Hepatocyte (in vitro differentiated cells): ENCODE results near the gene B4GALT2. TPM values are rescaled to one million over a fixed set of nuclear protein-coding genes. Genes with fewer than 3 reads are reported as not detected.

Source experiments
- DNase-seq: peaks from one replicate; pipeline ENCODE4 v3.0.0-alpha.2; 2016; ENCODE audit warnings: low spot score
- H2AFZ ChIP-seq: fragments of 200-600 bp; sonication (generic); 2 replicates; pipeline ENCODE4 v1.6.0; 2016; ENCODE audit warnings: antibody characterized with exemption, mild to moderate bottlenecking
- H3K27ac ChIP-seq: fragments of 200-600 bp; sonication (generic); 2 replicates; pipeline ENCODE4 v1.5.1; 2016; ENCODE audit warnings: mild to moderate bottlenecking
- H3K27me3 ChIP-seq: fragments of 200-600 bp; sonication (generic); 2 replicates; pipeline ENCODE4 v1.6.1; 2016
- H3K36me3 ChIP-seq: fragments of 200-600 bp; sonication (generic); replicated peaks from 2 replicates; pipeline ENCODE4 v1.5.1; 2016; ENCODE audit warnings: low read depth; ENCODE audit not compliant: insufficient read depth
- H3K4me1 ChIP-seq: fragments of 200-600 bp; sonication (generic); 2 replicates; pipeline ENCODE4 v1.5.1; 2016; ENCODE audit warnings: mild to moderate bottlenecking, moderate library complexity; ENCODE audit not compliant: insufficient read depth
- H3K4me2 ChIP-seq: fragments of 200-600 bp; sonication (generic); 2 replicates; pipeline ENCODE4 v1.6.0; 2016
- H3K4me3 ChIP-seq: fragments of 200-600 bp; sonication (generic); 2 replicates; pipeline ENCODE4 v1.5.1; 2016; ENCODE audit warnings: mild to moderate bottlenecking
- H3K79me2 ChIP-seq: fragments of 200-600 bp; sonication (generic); 2 replicates; pipeline ENCODE4 v1.6.0; 2017; ENCODE audit warnings: mild to moderate bottlenecking
- H3K9me2 ChIP-seq: fragments of 200-600 bp; sonication (generic); replicated peaks from 2 replicates; pipeline ENCODE4 v1.6.0; 2017; ENCODE audit warnings: mild to moderate bottlenecking; ENCODE audit not compliant: insufficient read depth
- H3K9me3 ChIP-seq: fragments of 200-600 bp; sonication (generic); 2 replicates; pipeline ENCODE4 v1.5.1; 2016; ENCODE audit warnings: low read depth, mild to moderate bottlenecking
- H4K20me1 ChIP-seq: fragments of 200-600 bp; sonication (generic); 2 replicates; pipeline ENCODE4 v1.6.0; 2016; ENCODE audit warnings: mild to moderate bottlenecking; ENCODE audit not compliant: insufficient read depth, poor library complexity, severe bottlenecking
- CTCF ChIP-seq: fragments of 200-600 bp; sonication (generic); IDR thresholded peaks from 2 replicates; pipeline ENCODE4 v1.5.1; 2016; ENCODE audit warnings: antibody characterized with exemption, mild to moderate bottlenecking; ENCODE audit not compliant: poor library complexity
- EZH2 ChIP-seq: fragments of 200-600 bp; sonication (generic); IDR thresholded peaks from 2 replicates; pipeline ENCODE4 v1.6.1; 2016; ENCODE audit warnings: antibody characterized with exemption, mild to moderate bottlenecking, borderline replicate concordance
- EZH2phosphoT487 ChIP-seq: fragments of 200-600 bp; sonication (generic); IDR thresholded peaks from one replicate; pipeline ENCODE4 v1.6.1; 2018; ENCODE audit warnings: antibody characterized with exemption, mild to moderate bottlenecking, low read depth, moderate library complexity; ENCODE audit not compliant: unreplicated experiment, severe bottlenecking
- WGBS: methylation state at CpG from one replicate; pipeline ENCODE4 v1.1.6; 2016; ENCODE audit warnings: low lambda C conversion rate; ENCODE audit errors: missing lambda C conversion rate; 5-methylcytosine and 5-hydroxymethylcytosine counted together
- polyA plus RNA-seq: library from polyadenylated mRNA; unstranded; fragments of >200 nt; fragmentation: Nextera tagmentation; extraction: Ambion mirVana; gene quantifications from 2 replicates; pipeline ENCODE4 v1.2.1, GENCODE V29; 2016
- total RNA-seq: library from RNA; depleted of rRNA; stranded (reverse); fragments of >200 nt; gene quantifications from 2 replicates; pipeline ENCODE4 v1.2.3, GENCODE V29; 2014

The B4GALT2 gene
- total and polyA plus RNA-seq, 2 experiments from 2014 or later: 48.2 to 68.8 TPM

- no peaks in the 10 kb centered on the region for H3K9me3 ChIP-seq
- DNase-seq: no peak
- no peaks in the 10 kb centered on the region for H4K20me1 ChIP-seq
- H3K27me3 ChIP-seq: no peaks in the 10 kb centered on the region
- H2AFZ ChIP-seq: no peak overlapping the region
- no peak for TF ChIP-seq CTCF
- no peak for TF ChIP-seq EZH2
- no peak for TF ChIP-seq EZH2phosphoT487
- H3K36me3 ChIP-seq: no peaks in the 10 kb centered on the region
- H3K9me2 ChIP-seq: no peaks in the 10 kb centered on the region
- 87% methylated on average over 7 of the region's 8 CpGs for WGBS
- no peak overlapping the region for H3K4me3 ChIP-seq
- H3K27ac ChIP-seq: no peak overlapping the region
- no peaks in the 10 kb centered on the region for H3K79me2 ChIP-seq
- H3K4me1 ChIP-seq: no peaks in the 10 kb centered on the region
- no peak overlapping the region for H3K4me2 ChIP-seq
Measured at GRCh38 chr1:44021156-44021555, 42.1 kb downstream of the B4GALT2 start.

- TF ChIP-seq CTCF (no peak), EZH2 (no peak), EZH2phosphoT487 (no peak)
- Histone ChIP-seq H4K20me1 (no peaks in the 10 kb centered on the region), H2AFZ (no peak overlapping the region), H3K79me2 (peaks cover under 1% of the 10 kb centered on the region), H3K4me1 (no peaks in the 10 kb centered on the region), H3K4me2 (no peak overlapping the region), H3K9me2 (no peaks in the 10 kb centered on the region), H3K27ac (no peak overlapping the region), H3K27me3 (no peaks in the 10 kb centered on the region), H3K9me3 (no peaks in the 10 kb centered on the region), H3K4me3 (no peak overlapping the region), H3K36me3 (no peaks in the 10 kb centered on the region)
- WGBS: 86% methylated on average over 10 of the region's 10 CpGs
- no peak for DNase-seq
Measured at GRCh38 chr1:44021581-44022321, 42.7 kb downstream of the B4GALT2 start.

GRCh38 chr1:44024031-44024902 is 45.3 kb downstream of the B4GALT2 start:
- H3K9me3 ChIP-seq: no peaks in the 10 kb centered on the region
- no peak overlapping the region for H2AFZ ChIP-seq
- TF ChIP-seq CTCF (no peak), EZH2phosphoT487 (no peak), EZH2 (no peak)
- no peaks in the 10 kb centered on the region for H4K20me1 ChIP-seq
- H3K27ac ChIP-seq: no peak overlapping the region
- H3K36me3 ChIP-seq: no peaks in the 10 kb centered on the region
- no peaks in the 10 kb centered on the region for H3K27me3 ChIP-seq
- no peaks in the 10 kb centered on the region for H3K9me2 ChIP-seq
- H3K4me1 ChIP-seq: peaks cover 7% of the 10 kb centered on the region
- no peak overlapping the region for H3K4me2 ChIP-seq
- H3K79me2 ChIP-seq: peaks cover 9% of the 10 kb centered on the region
- no peak overlapping the region for H3K4me3 ChIP-seq
- 96% methylated on average over 13 of the region's 14 CpGs for WGBS
- DNase-seq: no peak
